Skeletal muscle tissue (tissue), 5 donors: ENCODE results near the gene OR6X1. TPM values are rescaled to one million over a fixed set of nuclear protein-coding genes. Genes with fewer than 3 reads are reported as not detected.

Experiments used
- H3K27ac ChIP-seq: one replicate; pipeline ENCODE4 v1.7.0; 2013; ENCODE audit warnings: mild to moderate bottlenecking, low read depth, low read length, inconsistent platforms
- H3K27me3 ChIP-seq, 3 donors: one replicate each; pipeline ENCODE4 v1.7.0; 2013; ENCODE audit warnings: low read length in 3 of 3; ENCODE audit not compliant: control insufficient read depth in 3 of 3, insufficient read depth in 3 of 3
- H3K36me3 ChIP-seq, 3 donors: one replicate each; pipeline ENCODE4 v1.7.0; 2013; ENCODE audit warnings: low read length in 3 of 3; ENCODE audit not compliant: control insufficient read depth in 3 of 3, insufficient read depth in 3 of 3
- H3K4me1 ChIP-seq, 3 donors: one replicate each; pipeline ENCODE4 v1.7.0; 2013; ENCODE audit warnings: low read length in 3 of 3, mild to moderate bottlenecking in 3 of 3; ENCODE audit not compliant: control insufficient read depth in 3 of 3, insufficient read depth in 3 of 3
- H3K4me3 ChIP-seq, 3 donors: one replicate each; pipeline ENCODE4 v1.7.0; 2013; ENCODE audit warnings: low read length in 3 of 3
- H3K9ac ChIP-seq, 3 donors: one replicate each; pipeline ENCODE4 v1.7.0; 2013; ENCODE audit warnings: low read length in 3 of 3, mild to moderate bottlenecking in 3 of 3, moderate library complexity in 2 of 3, low read depth in 1 of 3
- H3K9me3 ChIP-seq, 3 donors: one replicate each; pipeline ENCODE4 v1.7.0; 2013; ENCODE audit warnings: low read length in 3 of 3; ENCODE audit not compliant: control insufficient read depth in 3 of 3
- small RNA-seq: library from RNA; depleted of rRNA; stranded (forward); fragments of <200 nt; gene quantifications from one replicate; pipeline ENCODE3, GENCODE V24; 2014
- total RNA-seq: library from RNA; depleted of rRNA; stranded (reverse); fragments of >200 nt; gene quantifications from one replicate; pipeline ENCODE4 v1.2.3, GENCODE V29; 2014
- donor health status: Osteomylitis.

The OR6X1 gene
- total RNA-seq, 1 donor from 2014 or later, result not detected

GRCh38 chr11:123707606-123708205 lies 46.6 kb downstream of the OR6X1 start:
- Histone ChIP-seq H3K9ac (no peak overlapping the region), H3K27me3 (peaks cover 0 to 2% (median 0%) of the 10 kb centered on the region in 3 donors), H3K4me3 (no peak overlapping the region), H3K9me3 (no peaks in the 10 kb centered on the region), H3K27ac (no peak overlapping the region), H3K36me3 (no peaks in the 10 kb centered on the region), H3K4me1 (peaks cover 0 to 2% (median 0%) of the 10 kb centered on the region in 3 donors)

- H3K36me3 ChIP-seq, result no peaks in the 10 kb centered on the region
- no peak overlapping the region for H3K27ac ChIP-seq
- no peak overlapping the region for H3K9ac ChIP-seq
- peaks cover 0 to 2% (median 0%) of the 10 kb centered on the region in 3 donors for H3K27me3 ChIP-seq
- H3K9me3 ChIP-seq, result no peaks in the 10 kb centered on the region
- H3K4me1 ChIP-seq, result peaks cover 2 to 4% (median 3%) of the 10 kb centered on the region in 3 donors
- H3K4me3 ChIP-seq, result no peak overlapping the region
Measured at GRCh38 chr11:123707206-123707605, 47.1 kb downstream of the OR6X1 start.

GRCh38 chr11:123704341-123704740 lies 50.0 kb downstream of the OR6X1 start:
- Histone ChIP-seq H3K9ac (no peak overlapping the region), H3K27me3 (peaks cover 0 to 2% (median 0%) of the 10 kb centered on the region in 3 donors), H3K4me3 (no peak overlapping the region), H3K27ac (no peak overlapping the region), H3K9me3 (no peaks in the 10 kb centered on the region), H3K36me3 (no peaks in the 10 kb centered on the region), H3K4me1 (peaks cover 6 to 10% (median 8%) of the 10 kb centered on the region in 3 donors)

Small RNA genes within 50 kb of the gene (small RNA-seq; reads per million reads assigned to genes)
- gene RNU1-21P, result not detected

Other genes starting within 250 kb of the OR6X1 start
- gene SCN3B, start 99.9 kb downstream of the OR6X1 start, total RNA-seq, result 8.9 TPM
- gene ZNF202, start 12.9 kb downstream of the OR6X1 start, total RNA-seq, result 9.4 TPM
- gene OR6M1, start 51.8 kb upstream of the OR6X1 start, total RNA-seq, result not detected
- not detected for gene TMEM225, start 131.2 kb upstream of the OR6X1 start, total RNA-seq
- under 0.01 TPM for gene OR8D4, start 147.6 kb upstream of the OR6X1 start, total RNA-seq
- gene OR4D5, start 185.1 kb upstream of the OR6X1 start, total RNA-seq, result 0.52 TPM
- not detected for gene OR6T1, start 189.3 kb upstream of the OR6X1 start, total RNA-seq
- not detected for gene OR10S1, start 223.3 kb upstream of the OR6X1 start, total RNA-seq
- not detected for gene OR10G6, start 240.6 kb upstream of the OR6X1 start, total RNA-seq